ENCODE data around the gene FAM107B. TPM values are rescaled to one million over a fixed set of nuclear protein-coding genes. Genes with fewer than 3 reads are reported as not detected.

The FAM107B gene
- total RNA-seq, 3 donors from 2014 or later: 30.8 to 56.1 (median 51.8) TPM

- intact Hi-C loops (cut with DNase I; ENCODE audit: low total_unique reads): no loop called here
- Histone ChIP-seq H3K27ac (no peak overlapping the region), H3K4me1 (no peaks in the 10 kb centered on the region), H3K9me3 (no peaks in the 10 kb centered on the region), H3K4me3 (no peak overlapping the region), H3K36me3 (no peaks in the 10 kb centered on the region), H3K27me3 (no peaks in the 10 kb centered on the region)
- DNase-seq (ENCODE audit: low spot score in 2 of 2): no peak
- no peak for TF ChIP-seq CTCF (IDR thresholded peaks at IDR 0.05)
- TF ChIP-seq POLR2A (IDR thresholded peaks at IDR 0.05): no peak
- no peak for TF ChIP-seq POLR2AphosphoS5 (IDR thresholded peaks at IDR 0.05)
Observed at GRCh38 chr10:14584661-14585060, 190.0 kb downstream of the FAM107B start.

GRCh38 chr10:14583967-14584366, 190.7 kb downstream of the FAM107B start:
- H3K27ac ChIP-seq: no peak overlapping the region
- H3K9me3 ChIP-seq: no peaks in the 10 kb centered on the region
- TF ChIP-seq POLR2AphosphoS5 (IDR thresholded peaks at IDR 0.05): no peak
- no peak for TF ChIP-seq POLR2A (IDR thresholded peaks at IDR 0.05)
- no peak for TF ChIP-seq CTCF (IDR thresholded peaks at IDR 0.05)
- H3K27me3 ChIP-seq: no peaks in the 10 kb centered on the region
- no peak overlapping the region for H3K4me3 ChIP-seq
- DNase-seq (ENCODE audit: low spot score in 2 of 2): no peak
- no peaks in the 10 kb centered on the region for H3K36me3 ChIP-seq
- intact Hi-C loops (cut with DNase I; ENCODE audit: low total_unique reads): no loop called here
- no peaks in the 10 kb centered on the region for H3K4me1 ChIP-seq

GRCh38 chr10:14583252-14583651, 191.4 kb downstream of the FAM107B start:
- no peak for DNase-seq (ENCODE audit: low spot score in 2 of 2)
- no peak overlapping the region for H3K27ac ChIP-seq

GRCh38 chr10:14581553-14582321, 193.0 kb downstream of the FAM107B start:
- DNase-seq (ENCODE audit: low spot score in 2 of 2): no peak
- intact Hi-C loops (cut with DNase I; ENCODE audit: low total_unique reads): no loop called here
- no peaks in the 10 kb centered on the region for H3K4me1 ChIP-seq
- no peak overlapping the region for H3K4me3 ChIP-seq
- H3K27me3 ChIP-seq: no peaks in the 10 kb centered on the region
- no peaks in the 10 kb centered on the region for H3K9me3 ChIP-seq
- no peak overlapping the region for H3K27ac ChIP-seq
- TF ChIP-seq POLR2AphosphoS5 (IDR thresholded peaks at IDR 0.05): no peak
- TF ChIP-seq POLR2A (IDR thresholded peaks at IDR 0.05): no peak
- no peak for TF ChIP-seq CTCF (IDR thresholded peaks at IDR 0.05)
- H3K36me3 ChIP-seq: no peaks in the 10 kb centered on the region

More at GRCh38 chr10:14583252-14583651, 191.4 kb downstream of the FAM107B start:
- Histone ChIP-seq H3K36me3 (no peaks in the 10 kb centered on the region), H3K4me1 (no peaks in the 10 kb centered on the region), H3K27me3 (no peaks in the 10 kb centered on the region), H3K4me3 (no peak overlapping the region), H3K9me3 (no peaks in the 10 kb centered on the region)
- TF ChIP-seq POLR2AphosphoS5 (IDR thresholded peaks at IDR 0.05) (no peak), CTCF (IDR thresholded peaks at IDR 0.05) (no peak), POLR2A (IDR thresholded peaks at IDR 0.05) (no peak)
- intact Hi-C loops (cut with DNase I; ENCODE audit: low total_unique reads): no loop called here

GRCh38 chr10:14580671-14581332, 193.9 kb downstream of the FAM107B start:
- Histone ChIP-seq H3K27ac (no peak overlapping the region), H3K9me3 (no peaks in the 10 kb centered on the region), H3K36me3 (no peaks in the 10 kb centered on the region), H3K27me3 (no peaks in the 10 kb centered on the region), H3K4me1 (no peaks in the 10 kb centered on the region), H3K4me3 (no peak overlapping the region)
- DNase-seq (ENCODE audit: low spot score in 2 of 2): no peak
- TF ChIP-seq POLR2A (IDR thresholded peaks at IDR 0.05): no peak
- TF ChIP-seq CTCF (IDR thresholded peaks at IDR 0.05): no peak
- no peak for TF ChIP-seq POLR2AphosphoS5 (IDR thresholded peaks at IDR 0.05)
- intact Hi-C loops (cut with DNase I; ENCODE audit: low total_unique reads): no loop called here

Data from breast epithelium (tissue), 4 donors.